ENCODE measurements around the gene SLC5A3. TPM values are rescaled to one million over a fixed set of nuclear protein-coding genes. Genes with fewer than 3 reads are reported as not detected.

Gene SLC5A3
- total RNA-seq, 2 donors from 2014 or later: 8.2 to 44.0 TPM

DNA sequence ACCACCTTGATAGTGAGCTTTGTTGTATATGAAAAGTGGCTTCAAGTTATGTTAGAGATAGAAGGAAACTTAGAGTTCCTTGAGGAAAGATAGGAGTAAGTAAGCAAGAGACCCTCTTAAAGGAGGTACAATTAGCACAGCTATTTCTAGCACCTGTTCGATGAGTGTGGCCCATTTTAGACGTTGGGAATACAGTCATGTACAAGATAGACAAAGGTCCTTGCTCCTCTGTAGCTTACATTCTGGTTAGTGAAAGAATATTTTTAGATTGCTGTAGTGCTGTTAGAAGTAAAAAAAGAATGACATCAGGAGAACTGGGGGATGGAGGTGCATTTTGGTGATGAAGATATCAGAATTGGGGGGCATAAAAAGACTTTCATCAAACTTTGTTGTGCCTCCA, 47.5 kb downstream of the SLC5A3 start:
- intact Hi-C loops (cut with DNase I): no loop called here
- no peaks in the 10 kb centered on the region for H3K9me3 ChIP-seq
- WGBS: 93% methylated on average over 2 of the region's 2 CpGs
- no peak overlapping the region for H3K4me3 ChIP-seq
- TF ChIP-seq POLR2AphosphoS5 (IDR thresholded peaks at IDR 0.05) (no peak), POLR2A (IDR thresholded peaks at IDR 0.05) (no peak)
- TF ChIP-seq, protein P1, sequence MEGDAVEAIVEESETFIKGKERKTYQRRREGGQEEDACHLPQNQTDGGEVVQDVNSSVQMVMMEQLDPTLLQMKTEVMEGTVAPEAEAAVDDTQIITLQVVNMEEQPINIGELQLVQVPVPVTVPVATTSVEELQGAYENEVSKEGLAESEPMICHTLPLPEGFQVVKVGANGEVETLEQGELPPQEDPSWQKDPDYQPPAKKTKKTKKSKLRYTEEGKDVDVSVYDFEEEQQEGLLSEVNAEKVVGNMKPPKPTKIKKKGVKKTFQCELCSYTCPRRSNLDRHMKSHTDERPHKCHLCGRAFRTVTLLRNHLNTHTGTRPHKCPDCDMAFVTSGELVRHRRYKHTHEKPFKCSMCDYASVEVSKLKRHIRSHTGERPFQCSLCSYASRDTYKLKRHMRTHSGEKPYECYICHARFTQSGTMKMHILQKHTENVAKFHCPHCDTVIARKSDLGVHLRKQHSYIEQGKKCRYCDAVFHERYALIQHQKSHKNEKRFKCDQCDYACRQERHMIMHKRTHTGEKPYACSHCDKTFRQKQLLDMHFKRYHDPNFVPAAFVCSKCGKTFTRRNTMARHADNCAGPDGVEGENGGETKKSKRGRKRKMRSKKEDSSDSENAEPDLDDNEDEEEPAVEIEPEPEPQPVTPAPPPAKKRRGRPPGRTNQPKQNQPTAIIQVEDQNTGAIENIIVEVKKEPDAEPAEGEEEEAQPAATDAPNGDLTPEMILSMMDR (IDR thresholded peaks at IDR 0.05): no peak
- H3K36me3 ChIP-seq: no peaks in the 10 kb centered on the region
- H3K27me3 ChIP-seq (replicated peaks; ENCODE audit: insufficient read depth): no peaks in the 10 kb centered on the region
- H3K4me1 ChIP-seq (replicated peaks): no peaks in the 10 kb centered on the region
- DNase-seq (ENCODE audit: low spot score): no peak
- no peak overlapping the region for H3K27ac ChIP-seq

DNA sequence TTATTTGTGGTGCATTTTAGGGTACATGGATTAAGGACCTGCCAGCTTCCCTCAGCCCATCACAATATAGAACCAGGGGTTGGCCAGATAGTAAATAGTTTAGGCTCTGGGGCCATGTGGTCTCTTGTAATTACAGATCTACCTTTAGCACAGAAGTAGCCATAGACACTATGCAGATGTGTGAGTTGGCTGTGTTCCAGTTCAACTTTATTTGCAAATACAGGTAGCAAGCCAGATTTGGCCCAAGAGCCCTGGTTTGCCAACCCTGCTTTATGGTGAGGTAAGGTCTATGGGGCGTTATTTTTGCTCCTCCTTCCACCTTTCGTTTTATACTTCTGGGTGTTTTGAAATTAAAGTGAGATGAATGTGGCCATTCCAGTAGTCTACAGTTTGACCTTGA, 48.7 kb downstream of the SLC5A3 start:
- DNase-seq (ENCODE audit: low spot score): peak; percentile 34

More for the DNA sequence above, 48.7 kb downstream of the SLC5A3 start:
- Histone ChIP-seq H3K27me3 (replicated peaks; ENCODE audit: insufficient read depth) (no peaks in the 10 kb centered on the region), H3K27ac (no peak overlapping the region), H3K36me3 (no peaks in the 10 kb centered on the region), H3K9me3 (no peaks in the 10 kb centered on the region), H3K4me3 (no peak overlapping the region), H3K4me1 (replicated peaks) (no peaks in the 10 kb centered on the region)
- 50% methylated on average over 2 of the region's 2 CpGs for WGBS
- intact Hi-C loops (cut with DNase I): no loop called here
- TF ChIP-seq POLR2AphosphoS5 (IDR thresholded peaks at IDR 0.05): peak; percentile 26
- TF ChIP-seq, protein P1 (IDR thresholded peaks at IDR 0.05): no peak

Other genes starting within 250 kb of the SLC5A3 start
- 100 to 1,000 TPM; 143 to 153 TPM for gene ATP5PO, start 157.8 kb upstream of the SLC5A3 start, total RNA-seq
- 10 to 100 TPM; 24.9 to 75.8 TPM for gene MRPS6, start within 50 bp of the SLC5A3 start, total RNA-seq

All from prostate gland (tissue), 2 donors.